MM.1S (cell line): ENCODE data around the gene H6PD.

Experiments used
- DNase-seq: peaks from one replicate; pipeline ENCODE4 v3.0.0-alpha.2; 2015
- H2AFZ ChIP-seq: fragments of 300-600 bp; sonication (generic); 2 replicates; pipeline ENCODE4 v1.6.0; 2016; ENCODE audit warnings: antibody characterized with exemption, low read length
- H3F3A ChIP-seq: fragments of 300-600 bp; sonication (generic); 2 replicates; pipeline ENCODE4 v1.6.1; 2016; ENCODE audit warnings: mild to moderate bottlenecking, antibody characterized with exemption, low read length, moderate library complexity, mixed read lengths; ENCODE audit not compliant: insufficient read depth
- H3K27ac ChIP-seq: fragments of 300-600 bp; sonication (generic); 2 replicates; pipeline ENCODE4 v1.5.1; 2016; ENCODE audit warnings: mild to moderate bottlenecking, low read length
- H3K27me3 ChIP-seq: fragments of 300-600 bp; sonication (generic); replicated peaks from 2 replicates; pipeline ENCODE4 v1.6.0; 2016; ENCODE audit warnings: low read length; ENCODE audit not compliant: insufficient read depth
- H3K36me3 ChIP-seq: fragments of 300-600 bp; sonication (generic); replicated peaks from 2 replicates; pipeline ENCODE4 v1.6.1; 2016; ENCODE audit warnings: mild to moderate bottlenecking, low read length, mixed read lengths; ENCODE audit not compliant: insufficient read depth
- H3K4me1 ChIP-seq: fragments of 300-600 bp; sonication (generic); 2 replicates; pipeline ENCODE4 v1.6.1; 2016; ENCODE audit warnings: low read length, mixed read lengths
- H3K4me2 ChIP-seq: fragments of 300-600 bp; sonication (generic); 2 replicates; pipeline ENCODE4 v1.6.0; 2016; ENCODE audit warnings: low read depth, low read length
- H3K4me3 ChIP-seq: fragments of 300-600 bp; sonication (generic); 2 replicates; pipeline ENCODE4 v1.5.1; 2016; ENCODE audit warnings: low read length, mixed read lengths
- H3K79me2 ChIP-seq: fragments of 300-600 bp; sonication (generic); 2 replicates; pipeline ENCODE4 v1.6.1; 2016; ENCODE audit warnings: mixed run types, low read length, mixed read lengths
- H3K9ac ChIP-seq: fragments of 300-600 bp; sonication (generic); 2 replicates; pipeline ENCODE4 v1.6.1; 2016; ENCODE audit warnings: low read length, mixed read lengths
- H3K9me2 ChIP-seq: fragments of 300-600 bp; sonication (generic); replicated peaks from 2 replicates; pipeline ENCODE4 v1.6.1; 2016; ENCODE audit warnings: mild to moderate bottlenecking, low read length, mixed read lengths; ENCODE audit not compliant: insufficient read depth
- H3K9me3 ChIP-seq: fragments of 300-600 bp; sonication (generic); replicated peaks from 2 replicates; pipeline ENCODE4 v1.6.1; 2016; ENCODE audit warnings: mild to moderate bottlenecking, low read length, mixed read lengths; ENCODE audit not compliant: insufficient read depth
- H4K20me1 ChIP-seq: fragments of 300-600 bp; sonication (generic); 2 replicates; pipeline ENCODE4 v1.6.1; 2016; ENCODE audit warnings: mild to moderate bottlenecking, low read length, moderate library complexity, mixed read lengths; ENCODE audit not compliant: insufficient read depth
- CTCF ChIP-seq: fragments of 300-600 bp; sonication (generic); IDR thresholded peaks from 2 replicates; pipeline ENCODE4 v1.5.1; 2016; ENCODE audit warnings: antibody characterized with exemption, low read length, mixed read lengths
- EZH2 ChIP-seq: fragments of 300-600 bp; sonication (generic); optimal IDR thresholded peaks from 2 replicates; pipeline ENCODE3; 2017; ENCODE audit warnings: low read depth, mild to moderate bottlenecking, antibody characterized with exemption, low read length, mixed read lengths
- EZH2phosphoT487 ChIP-seq: fragments of 300-600 bp; sonication (generic); IDR thresholded peaks from 2 replicates; pipeline ENCODE4 v1.6.1; 2018; ENCODE audit warnings: antibody characterized with exemption, low read length

The H6PD gene

GRCh38 chr1:9234223-9235095 is at the start of gene H6PD:
H6PD (plus strand) TSS chr1:9234774; CDS start chr1:9244935, 10,161 bp downstream.
- Histone ChIP-seq H3F3A (peaks cover 19% of the 10 kb centered on the region), H3K79me2 (no peaks in the 10 kb centered on the region), H3K4me1 (peaks cover 22% of the 10 kb centered on the region), H3K9me2 (no peaks in the 10 kb centered on the region), H3K4me3 (peak within 1 kb of the TSS; percentile 87), H3K9ac (peak within 1 kb of the TSS; percentile 89), H3K27ac (peak within 1 kb of the TSS; percentile 37; the same call in 1 of the 2 replicates), H3K36me3 (no peaks in the 10 kb centered on the region), H3K9me3 (no peaks in the 10 kb centered on the region), H2AFZ (peak within 1 kb of the TSS; percentile 83), H3K27me3 (no peaks in the 10 kb centered on the region), H3K4me2 (peak within 1 kb of the TSS; percentile 99), H4K20me1 (no peaks in the 10 kb centered on the region)
- TF ChIP-seq CTCF (peak; percentile 55), EZH2phosphoT487 (no peak), EZH2 (no peak)
- DNase-seq, result peak; percentile 81

- H2AFZ ChIP-seq, result no peak overlapping the region
- no peaks in the 10 kb centered on the region; the same call in 1 of the 2 replicates for H3K27me3 ChIP-seq
- H4K20me1 ChIP-seq, result no peaks in the 10 kb centered on the region
These were observed 48.3 kb upstream of the H6PD start for GRCh38 chr1:9186082-9186859.

GRCh38 chr1:9187004-9187403 is 47.6 kb upstream of the H6PD start:
- TF ChIP-seq CTCF (no peak), EZH2 (no peak), EZH2phosphoT487 (no peak)
- Histone ChIP-seq H4K20me1 (no peaks in the 10 kb centered on the region), H3K27ac (no peak overlapping the region), H3K79me2 (no peaks in the 10 kb centered on the region), H3K9ac (no peak overlapping the region), H3K9me2 (no peaks in the 10 kb centered on the region), H3F3A (no peaks in the 10 kb centered on the region), H3K9me3 (no peaks in the 10 kb centered on the region), H3K27me3 (no peaks in the 10 kb centered on the region; the same call in 1 of the 2 replicates), H3K4me2 (no peak overlapping the region), H3K36me3 (no peaks in the 10 kb centered on the region), H3K4me1 (no peaks in the 10 kb centered on the region), H3K4me3 (no peak overlapping the region), H2AFZ (no peak overlapping the region)
- DNase-seq, result no peak

More at GRCh38 chr1:9186082-9186859, 48.3 kb upstream of the H6PD start:
- Histone ChIP-seq H3K4me3 (no peak overlapping the region), H3F3A (no peaks in the 10 kb centered on the region), H3K27ac (no peak overlapping the region), H3K9me3 (no peaks in the 10 kb centered on the region), H3K4me1 (no peaks in the 10 kb centered on the region), H3K9me2 (no peaks in the 10 kb centered on the region), H3K36me3 (no peaks in the 10 kb centered on the region), H3K9ac (no peak overlapping the region), H3K79me2 (no peaks in the 10 kb centered on the region), H3K4me2 (no peak overlapping the region)
- no peak for DNase-seq
- TF ChIP-seq CTCF (no peak), EZH2phosphoT487 (no peak), EZH2 (no peak)
